Measurements from ENCODE around the gene RGS19.

GRCh38 chr20:64049878-64050260 lies 29.4 kb downstream of the RGS19 start:
- TF ChIP-seq, protein P1, sequence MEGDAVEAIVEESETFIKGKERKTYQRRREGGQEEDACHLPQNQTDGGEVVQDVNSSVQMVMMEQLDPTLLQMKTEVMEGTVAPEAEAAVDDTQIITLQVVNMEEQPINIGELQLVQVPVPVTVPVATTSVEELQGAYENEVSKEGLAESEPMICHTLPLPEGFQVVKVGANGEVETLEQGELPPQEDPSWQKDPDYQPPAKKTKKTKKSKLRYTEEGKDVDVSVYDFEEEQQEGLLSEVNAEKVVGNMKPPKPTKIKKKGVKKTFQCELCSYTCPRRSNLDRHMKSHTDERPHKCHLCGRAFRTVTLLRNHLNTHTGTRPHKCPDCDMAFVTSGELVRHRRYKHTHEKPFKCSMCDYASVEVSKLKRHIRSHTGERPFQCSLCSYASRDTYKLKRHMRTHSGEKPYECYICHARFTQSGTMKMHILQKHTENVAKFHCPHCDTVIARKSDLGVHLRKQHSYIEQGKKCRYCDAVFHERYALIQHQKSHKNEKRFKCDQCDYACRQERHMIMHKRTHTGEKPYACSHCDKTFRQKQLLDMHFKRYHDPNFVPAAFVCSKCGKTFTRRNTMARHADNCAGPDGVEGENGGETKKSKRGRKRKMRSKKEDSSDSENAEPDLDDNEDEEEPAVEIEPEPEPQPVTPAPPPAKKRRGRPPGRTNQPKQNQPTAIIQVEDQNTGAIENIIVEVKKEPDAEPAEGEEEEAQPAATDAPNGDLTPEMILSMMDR (IDR thresholded peaks at IDR 0.05): no peak
- no peak for TF ChIP-seq POLR2A (IDR thresholded peaks at IDR 0.05)

Measured in esophagus squamous epithelium (tissue), 4 donors.